G401.6 (cell line): ENCODE data around the gene VASN.
"Not testable (repeated sequence)": the region's sequence is repeated elsewhere in the genome, so short reads cannot be mapped to it uniquely, and the experiment has no call there.

ENCODE experiments used
- FAIRE-seq: peaks from 2 replicates; lab custom pipeline; 2012; peaks lifted over from hg19 to GRCh38; lab: Jason Lieb, UNC

VASN gene

DNA sequence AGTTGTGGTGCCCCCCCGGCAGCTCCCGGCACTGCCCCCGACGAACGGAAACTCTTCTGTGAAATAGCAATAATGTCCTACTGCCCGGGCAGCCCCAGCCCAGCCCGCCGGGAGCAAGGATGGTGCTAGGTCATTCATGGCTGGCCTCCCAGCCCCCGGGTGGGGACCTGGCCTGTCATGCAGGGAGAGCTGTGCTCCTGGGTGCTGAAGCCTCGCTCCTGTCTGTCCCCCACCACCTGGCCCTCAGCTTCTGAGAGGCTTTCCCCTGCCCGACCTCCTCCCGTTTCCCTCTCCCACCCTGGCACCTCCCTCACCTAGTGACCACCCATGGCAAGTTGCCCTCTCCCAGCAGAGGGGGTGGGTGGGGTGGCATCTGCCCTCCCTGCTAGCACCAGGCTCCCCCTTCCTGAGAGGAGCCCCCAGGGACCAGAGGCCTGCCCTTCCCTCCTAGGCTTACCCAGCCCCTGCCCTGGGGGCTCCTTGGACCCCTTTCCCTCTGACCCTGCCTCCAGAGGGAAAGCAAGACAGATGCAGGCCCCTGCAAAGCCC is 34.0 kb upstream of the VASN start:
- no peak for FAIRE-seq

- FAIRE-seq: no peak
Observed at GRCh38 chr16:4338125-4338582, 33.5 kb upstream of the VASN start.

- no peak for FAIRE-seq
Observed at GRCh38 chr16:4338712-4339299, 32.8 kb upstream of the VASN start.

DNA sequence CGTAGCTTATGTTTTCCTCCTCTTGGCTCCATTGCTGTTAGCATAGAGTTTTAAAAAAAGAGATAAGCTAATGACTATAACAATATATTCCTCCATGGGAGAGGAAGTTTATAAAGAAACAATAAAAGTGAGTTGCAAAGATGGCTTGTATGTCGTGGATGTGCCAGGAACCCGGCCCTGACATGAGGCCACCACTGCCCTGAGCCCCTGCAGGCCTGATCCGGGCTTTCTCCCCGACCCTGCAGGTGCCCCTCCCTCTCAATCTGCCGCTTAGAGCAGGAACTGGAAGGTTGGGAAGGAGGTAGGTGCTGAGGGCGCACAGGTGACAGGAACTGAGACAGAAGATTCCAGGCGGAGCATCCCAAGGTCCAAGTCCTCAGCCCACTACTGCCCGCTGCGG is 32.2 kb upstream of the VASN start:
- FAIRE-seq: no peak

- FAIRE-seq: no peak
Observed at GRCh38 chr16:4339909-4340308, 31.7 kb upstream of the VASN start.

DNA sequence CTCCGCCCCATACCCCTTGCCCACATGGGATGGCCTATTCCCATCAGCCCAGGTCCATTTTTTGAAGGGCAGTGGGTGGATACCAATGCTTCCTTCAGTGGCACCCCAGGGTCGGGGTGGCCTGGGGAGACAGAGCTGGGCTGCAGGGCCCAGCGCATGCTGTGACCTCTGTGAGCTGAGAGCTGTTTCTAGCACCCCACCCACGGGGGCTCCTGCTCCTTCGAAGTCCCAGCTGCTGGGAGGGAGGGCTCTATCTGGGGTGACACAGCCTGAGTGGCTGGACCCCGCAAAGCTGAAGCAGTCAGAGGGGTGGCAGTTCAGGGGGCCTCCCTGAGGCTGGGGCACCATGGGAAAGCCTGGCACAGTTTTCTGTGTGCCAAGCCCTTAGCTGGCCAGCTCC is 31.2 kb upstream of the VASN start:
- no peak for FAIRE-seq

DNA sequence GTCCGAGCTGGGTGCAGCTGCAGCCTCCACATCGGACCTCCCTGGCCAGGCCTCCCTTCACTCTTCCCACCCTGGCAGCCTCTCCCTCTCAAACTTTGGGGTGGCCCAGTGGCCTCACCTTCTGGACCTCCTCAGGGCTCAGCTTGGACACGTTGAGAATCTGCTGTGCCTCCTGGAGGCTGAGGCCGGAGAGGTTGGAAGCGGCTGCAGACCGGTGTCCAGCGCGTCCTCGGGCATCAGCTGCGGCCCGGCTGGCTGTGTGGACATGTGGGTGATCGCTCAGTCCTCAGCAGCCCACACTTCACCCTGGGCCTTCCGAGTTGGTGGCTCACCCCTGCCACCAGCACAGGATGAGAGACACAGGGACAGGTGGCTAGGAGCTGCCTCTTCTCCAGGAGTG is 30.4 kb upstream of the VASN start:
- no peak for FAIRE-seq

- no peak for FAIRE-seq
Observed at GRCh38 chr16:4342866-4343744, 28.5 kb upstream of the VASN start.

DNA sequence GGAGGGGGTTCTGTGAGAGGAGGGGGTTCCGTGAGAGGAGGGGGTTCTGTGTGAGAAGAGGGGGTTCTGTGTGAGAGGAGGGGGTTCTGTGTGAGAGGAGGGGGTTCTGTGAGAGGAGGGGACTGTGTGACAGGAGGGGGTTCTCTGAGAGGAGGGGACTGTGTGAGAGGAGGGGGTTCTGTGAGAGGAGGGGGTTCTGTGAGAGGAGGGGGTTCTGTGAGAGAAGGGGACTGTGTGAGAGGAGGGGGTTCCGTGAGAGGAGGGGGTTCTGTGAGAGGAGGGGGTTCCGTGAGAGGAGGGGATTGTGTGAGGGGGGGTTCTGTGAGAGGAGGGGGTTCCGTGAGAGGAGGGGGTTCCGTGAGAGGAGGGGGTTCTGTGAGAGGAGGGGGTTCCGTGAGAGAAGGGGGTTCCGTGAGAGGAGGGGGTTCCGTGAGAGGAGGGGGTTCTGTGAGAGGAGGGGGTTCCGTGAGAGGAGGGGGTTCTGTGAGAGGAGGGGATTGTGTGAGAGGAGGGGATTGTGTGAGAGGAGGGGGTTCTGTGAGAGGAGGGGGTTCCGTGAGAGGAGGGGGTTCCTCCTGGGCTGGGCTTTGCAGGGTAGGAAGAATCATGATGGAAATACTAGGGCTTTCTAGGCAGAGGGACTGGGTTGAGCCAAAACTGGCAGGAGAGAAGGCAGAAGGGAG is 27.2 kb upstream of the VASN start:
- not testable (repeated sequence) for FAIRE-seq

DNA sequence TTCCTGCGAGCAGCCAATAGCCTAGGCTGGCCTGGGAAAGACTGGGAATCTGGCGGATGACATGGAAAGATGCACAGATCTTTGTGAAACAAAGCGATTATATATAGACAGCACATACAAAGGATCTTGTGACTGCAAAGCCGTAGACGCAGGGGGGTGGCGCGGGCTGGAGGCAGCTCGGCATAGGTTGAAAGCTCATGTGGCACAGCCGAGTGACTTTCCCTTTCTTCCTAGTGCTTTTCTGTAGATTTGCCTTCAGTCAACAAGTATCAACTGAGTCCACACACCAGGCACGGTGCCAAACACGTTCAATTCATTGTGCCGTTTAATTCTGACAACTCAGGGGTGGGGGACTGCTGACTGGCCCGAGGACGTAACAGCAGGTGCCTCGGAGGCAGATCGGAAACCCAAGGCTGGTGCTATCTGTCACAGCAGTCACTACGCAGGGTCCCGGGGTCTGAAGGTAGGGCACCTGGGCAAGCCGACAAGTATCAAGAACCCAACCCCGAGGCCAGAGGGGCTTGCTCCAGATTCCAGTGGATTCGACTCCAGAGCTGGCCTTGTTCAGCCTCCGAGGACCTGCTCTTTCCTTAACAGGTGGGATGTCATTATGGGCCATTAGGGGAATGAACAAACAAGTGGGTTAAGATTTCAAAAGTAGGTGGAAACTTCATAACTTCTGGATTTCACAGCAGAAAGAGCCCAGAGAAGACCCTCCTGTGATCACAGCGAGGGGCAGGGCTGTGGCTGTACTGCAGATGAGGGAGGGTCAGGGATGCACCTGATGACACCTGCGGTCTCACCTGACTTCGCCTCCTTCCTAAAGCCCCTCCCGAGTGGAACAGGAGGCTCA is 26.4 kb upstream of the VASN start:
- no peak for FAIRE-seq

DNA sequence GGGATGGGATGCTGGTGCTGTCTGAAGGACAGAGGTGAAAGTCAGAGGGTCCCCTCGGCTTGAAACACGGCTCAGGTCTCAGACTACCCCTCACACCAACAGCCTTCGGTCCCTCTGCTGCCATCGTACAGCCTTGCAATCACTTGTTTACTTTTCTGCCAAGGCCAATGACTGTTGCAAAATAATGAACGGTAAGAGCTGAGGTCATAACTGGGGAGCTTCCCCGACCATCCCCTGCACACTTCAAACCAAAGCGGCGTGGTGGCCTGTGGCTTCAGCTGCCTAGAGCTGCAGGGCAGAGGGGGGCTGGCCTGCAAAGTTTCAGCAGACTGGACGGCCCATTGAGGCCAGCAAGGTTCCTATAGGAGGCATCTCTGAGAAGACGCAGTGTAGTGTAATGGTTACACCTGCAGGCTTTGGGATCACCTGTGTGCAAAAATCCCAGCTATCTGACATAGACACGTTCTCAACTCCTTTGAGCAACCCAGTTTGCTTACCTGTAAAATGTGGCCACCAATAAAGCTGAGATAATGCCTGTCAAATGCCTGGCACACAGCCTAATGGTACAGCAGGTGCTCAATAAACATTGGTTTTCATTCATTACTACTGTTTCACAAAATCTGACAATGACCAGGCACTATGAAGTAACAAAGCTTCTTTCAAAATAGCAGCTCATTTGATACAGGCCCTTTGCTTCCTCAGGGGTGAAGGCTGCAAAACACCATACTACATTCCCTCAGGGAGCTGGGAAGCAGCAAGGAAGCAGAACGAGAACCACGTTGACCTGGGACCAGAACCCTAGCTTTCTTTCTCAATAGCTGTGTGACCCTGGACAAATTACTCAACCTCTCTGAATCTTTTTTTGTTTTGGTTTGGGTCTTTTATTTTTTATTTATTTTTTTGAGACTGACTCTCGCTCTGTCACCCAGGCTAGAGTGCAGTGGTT is 25.5 kb upstream of the VASN start:
- no peak for FAIRE-seq

DNA sequence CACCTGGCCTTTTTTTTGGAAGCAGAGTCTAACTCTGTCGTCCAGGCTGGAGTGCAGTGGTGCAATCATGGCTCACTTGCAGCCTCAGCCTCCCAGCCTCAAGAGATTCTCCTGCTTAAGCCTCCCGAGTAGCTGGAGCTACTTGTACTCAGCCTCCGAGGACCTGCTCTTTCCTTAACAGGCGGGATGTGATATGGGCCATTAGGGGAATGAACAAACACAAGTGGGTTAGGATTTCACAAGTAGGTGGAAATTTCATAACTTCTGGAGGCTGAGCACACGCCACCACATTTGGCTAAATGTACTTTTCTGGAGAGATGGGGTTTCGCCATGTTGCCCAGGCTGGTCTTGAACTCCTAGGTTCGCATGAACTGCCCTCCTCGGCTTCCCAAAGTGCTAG is 24.6 kb upstream of the VASN start:
- no peak for FAIRE-seq

GRCh38 chr16:4347765-4348509 is 23.7 kb upstream of the VASN start:
- FAIRE-seq: no peak

GRCh38 chr16:4349332-4349731 is 22.3 kb upstream of the VASN start:
- FAIRE-seq: no peak

DNA sequence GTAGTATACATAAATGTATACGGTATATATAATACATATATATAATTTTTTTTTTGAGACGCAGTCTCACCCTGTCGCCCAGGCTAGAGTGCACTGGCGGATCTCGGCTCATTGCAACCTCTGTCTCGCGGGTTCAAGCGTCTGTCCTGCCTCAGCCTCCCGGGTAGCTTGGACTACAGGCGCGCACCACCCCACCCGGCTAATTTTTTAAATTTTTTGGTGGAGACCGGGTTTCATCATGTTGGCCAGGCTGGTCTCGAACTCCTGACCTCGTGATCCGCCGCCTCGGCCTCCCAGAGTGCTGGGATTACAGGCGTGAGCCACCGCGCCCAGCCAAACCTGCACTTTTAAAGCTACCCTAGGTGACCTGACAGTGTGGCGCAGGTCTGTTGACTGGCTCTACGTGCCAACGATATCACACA is 21.3 kb upstream of the VASN start:
- FAIRE-seq: no peak

- FAIRE-seq: peak; percentile 75
Observed at GRCh38 chr16:4350787-4351659, 20.6 kb upstream of the VASN start, which contains the start of gene PAM16. PAM16 (minus strand) TSS chr16:4351321; CDS start chr16:4351234, 87 bp downstream.

DNA sequence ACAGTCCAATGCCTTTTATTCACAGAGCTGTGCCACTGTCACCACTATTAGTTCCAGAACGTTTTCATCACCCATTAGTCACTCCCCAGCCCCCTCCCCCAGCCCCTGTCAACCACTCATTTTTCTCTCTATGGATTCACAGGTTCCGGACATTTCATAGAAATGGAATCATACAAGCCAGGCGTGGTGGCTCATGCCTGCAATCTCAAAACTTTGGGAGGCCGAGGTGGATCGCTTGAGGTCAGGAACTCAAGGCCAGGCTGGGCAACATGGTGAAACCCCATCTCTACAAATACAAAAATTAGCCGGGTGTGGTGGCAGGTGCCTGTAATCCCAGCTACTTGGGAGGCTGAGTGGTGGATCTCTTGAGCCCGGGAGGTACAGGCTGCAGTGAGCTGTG is 19.8 kb upstream of the VASN start:
- FAIRE-seq: no peak

- FAIRE-seq: no peak
Observed at GRCh38 chr16:4352843-4353242, 18.8 kb upstream of the VASN start.

DNA sequence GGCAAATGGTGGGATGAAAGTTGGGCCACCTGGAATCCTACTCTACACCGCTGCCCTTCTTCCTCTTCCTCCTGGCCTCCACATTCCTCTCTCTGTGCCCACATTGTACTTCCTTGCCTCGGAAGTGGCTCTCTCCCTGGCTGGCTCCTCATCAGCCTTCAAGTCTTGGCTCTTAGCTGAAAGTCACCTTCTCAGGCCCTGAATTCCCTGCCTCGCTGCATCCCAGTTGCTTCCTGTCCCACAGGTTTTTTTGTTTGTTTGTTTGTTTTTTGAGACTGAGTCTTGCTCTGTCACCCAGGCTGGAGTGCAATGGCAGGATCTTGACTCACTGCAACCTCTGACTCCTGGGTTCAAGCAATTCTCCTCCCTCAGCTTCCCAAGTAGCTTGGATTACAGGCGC is 18.0 kb upstream of the VASN start:
- no peak for FAIRE-seq
